HG03342 (cell line): ENCODE data around the gene CEP85L.
"Not testable (repeated sequence)": the region's sequence is repeated elsewhere in the genome, so short reads cannot be mapped to it uniquely, and the experiment has no call there.

Source experiments
- ATAC-seq: cut with Tn5 transposase; IDR thresholded peaks from one replicate; pipeline ENCODE4 v1.9.1; 2021; ENCODE audit warnings: mild to moderate bottlenecking, moderate library complexity; ENCODE audit not compliant: unreplicated experiment

Gene CEP85L

DNA sequence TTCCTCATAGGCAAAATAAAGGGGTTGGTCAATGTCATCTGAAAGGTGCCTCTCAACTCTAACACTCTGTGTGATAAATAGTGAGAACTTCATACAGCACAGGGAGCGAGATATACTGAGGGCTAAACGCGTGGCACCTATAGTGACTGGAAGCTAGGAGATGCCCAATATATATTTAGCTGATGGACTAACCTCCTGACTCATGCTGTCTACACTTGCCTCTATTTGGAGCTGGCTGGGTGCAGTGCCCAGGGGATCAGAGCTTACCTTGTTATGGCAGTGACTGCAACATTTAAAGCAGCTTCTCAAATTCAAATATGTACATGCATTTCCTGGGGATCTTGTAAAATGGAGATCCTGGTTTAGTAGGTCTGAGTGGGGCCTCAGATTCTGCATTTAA, 214.9 kb downstream of the CEP85L start:
- no peak for ATAC-seq

- ATAC-seq = not testable (repeated sequence)
These were observed 217.2 kb downstream of the CEP85L start for GRCh38 chr6:118434147-118434546.

DNA sequence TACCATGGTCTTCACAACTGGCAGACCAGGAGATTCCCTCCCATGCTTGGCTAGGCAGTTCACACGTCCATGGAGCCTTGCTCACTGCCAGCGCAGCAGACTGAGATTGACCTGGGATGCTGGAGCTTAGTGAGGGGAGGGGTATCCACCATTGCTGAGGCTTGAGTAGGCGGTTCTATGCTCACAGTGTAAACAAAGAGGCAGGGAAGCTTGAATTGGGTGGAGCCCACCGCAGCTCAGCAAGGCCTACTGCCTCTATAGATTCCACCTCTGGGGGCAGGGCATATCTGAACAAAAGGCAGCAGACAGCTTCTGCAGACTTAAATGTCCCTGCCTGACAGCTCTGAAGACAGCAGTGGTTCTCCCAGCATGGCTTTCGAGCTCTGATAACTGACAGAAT, 230.1 kb downstream of the CEP85L start:
- not testable (repeated sequence) for ATAC-seq

GRCh38 chr6:118419448-118420394, 231.7 kb downstream of the CEP85L start:
- ATAC-seq = no peak
